Osteoblast (primary cell): Measurements from ENCODE around the gene CALN1. TPM values are rescaled to one million over a fixed set of nuclear protein-coding genes. Genes with fewer than 3 reads are reported as not detected.
"Not testable (repeated sequence)": the region's sequence is repeated elsewhere in the genome, so short reads cannot be mapped to it uniquely, and the experiment has no call there.

ENCODE experiments used
- DNase-seq: peaks from one replicate; pipeline ENCODE4 v3.0.0; 2011; ENCODE audit warnings: low spot score, mixed read lengths; ENCODE audit not compliant: insufficient read length; ENCODE audit errors: missing footprints
- H2AFZ ChIP-seq: 2 replicates; pipeline ENCODE4 v1.6.0; 2011; ENCODE audit warnings: mild to moderate bottlenecking, low read length
- H3K27ac ChIP-seq: 2 replicates; pipeline ENCODE4 v1.5.1; 2011; ENCODE audit warnings: mild to moderate bottlenecking, low read depth, low read length, moderate library complexity
- H3K27me3 ChIP-seq: 2 replicates; pipeline ENCODE4 v1.6.0; 2012; ENCODE audit warnings: mild to moderate bottlenecking, control low read depth, inconsistent platforms, low read length, moderate library complexity; ENCODE audit not compliant: insufficient read depth
- H3K36me3 ChIP-seq: 2 replicates; pipeline ENCODE4 v1.5.1; 2011; ENCODE audit warnings: mild to moderate bottlenecking, low read length, control low read depth, moderate library complexity; ENCODE audit not compliant: insufficient read depth
- H3K4me1 ChIP-seq: 2 replicates; pipeline ENCODE4 v1.5.1; 2011; ENCODE audit warnings: mild to moderate bottlenecking, low read length, control low read depth, moderate library complexity; ENCODE audit not compliant: insufficient read depth
- H3K4me2 ChIP-seq: 2 replicates; pipeline ENCODE4 v1.6.0; 2011; ENCODE audit warnings: mild to moderate bottlenecking, low read length; ENCODE audit not compliant: insufficient read depth
- H3K4me3 ChIP-seq: fragments of 200-600 bp; sonication (generic); 3 replicates; pipeline ENCODE4 v1.5.1; 2012; ENCODE audit warnings: mild to moderate bottlenecking, low read length, inconsistent platforms; ENCODE audit not compliant: insufficient read depth
- H3K79me2 ChIP-seq: 2 replicates; pipeline ENCODE4 v1.6.0; 2012; ENCODE audit warnings: mild to moderate bottlenecking, low read length, control low read depth, inconsistent platforms; ENCODE audit not compliant: insufficient read depth
- H3K9me3 ChIP-seq: 2 replicates; pipeline ENCODE4 v1.5.1; 2011; ENCODE audit warnings: low read depth, low read length, control low read depth
- H4K20me1 ChIP-seq: 2 replicates; pipeline ENCODE4 v1.6.0; 2012; ENCODE audit warnings: mild to moderate bottlenecking, low read length, control low read depth; ENCODE audit not compliant: insufficient read depth
- CTCF ChIP-seq: IDR thresholded peaks from 2 replicates; pipeline ENCODE4 v1.5.1; 2011; ENCODE audit warnings: mild to moderate bottlenecking, low read depth, low read length, moderate library complexity; ENCODE audit errors: extremely low read depth
- total RNA-seq: library from RNA; depleted of rRNA; stranded (reverse); fragments of >200 nt; gene quantifications from 2 replicates; pipeline ENCODE4 v1.2.3, GENCODE V29; 2012

The CALN1 gene
- total RNA-seq = under 0.01 TPM in 1 of 2 replicates, not detected in the other

- H3K4me3 ChIP-seq, H3K4me1 ChIP-seq, H3K36me3 ChIP-seq, H3K9me3 ChIP-seq, H3K27me3 ChIP-seq, H2AFZ ChIP-seq, H3K79me2 ChIP-seq, DNase-seq, H3K27ac ChIP-seq, H3K4me2 ChIP-seq, H4K20me1 ChIP-seq: not testable (repeated sequence)
These were observed at the start of gene CALN1 for GRCh38 chr7:72412121-72412618. Gene CALN1 (minus strand): TSS chr7:72412338.

- Histone ChIP-seq H3K4me1 (no peaks in the 10 kb centered on the region), H3K27ac (no peak overlapping the region), H3K4me3 (no peak overlapping the region)
These were observed 41.3 kb upstream of the CALN1 start for GRCh38 chr7:72453471-72453870.

GRCh38 chr7:72447465-72448204, 35.5 kb upstream of the CALN1 start:
- Histone ChIP-seq H3K79me2 (no peaks in the 10 kb centered on the region), H3K4me3 (no peak overlapping the region), H3K4me1 (no peaks in the 10 kb centered on the region), H2AFZ (no peak overlapping the region), H3K27ac (no peak overlapping the region), H3K27me3 (no peaks in the 10 kb centered on the region), H3K9me3 (no peaks in the 10 kb centered on the region), H4K20me1 (no peaks in the 10 kb centered on the region), H3K4me2 (no peak overlapping the region), H3K36me3 (no peaks in the 10 kb centered on the region)
- no peak for TF ChIP-seq CTCF
- peak; percentile 67 for DNase-seq

More at GRCh38 chr7:72453471-72453870, 41.3 kb upstream of the CALN1 start:
- Histone ChIP-seq H3K4me2 (no peak overlapping the region), H3K9me3 (no peaks in the 10 kb centered on the region), H3K79me2 (no peaks in the 10 kb centered on the region), H3K36me3 (no peaks in the 10 kb centered on the region), H2AFZ (no peak overlapping the region), H4K20me1 (no peaks in the 10 kb centered on the region), H3K27me3 (no peaks in the 10 kb centered on the region)
- no peak for DNase-seq
- TF ChIP-seq CTCF = no peak

GRCh38 chr7:72446591-72447462, 34.7 kb upstream of the CALN1 start:
- Histone ChIP-seq H3K27me3 (no peaks in the 10 kb centered on the region), H3K36me3 (no peaks in the 10 kb centered on the region), H3K4me2 (no peak overlapping the region), H3K79me2 (no peaks in the 10 kb centered on the region), H3K9me3 (no peaks in the 10 kb centered on the region), H3K4me1 (no peaks in the 10 kb centered on the region), H3K4me3 (no peak overlapping the region), H4K20me1 (no peaks in the 10 kb centered on the region), H3K27ac (no peak overlapping the region), H2AFZ (no peak overlapping the region)
- TF ChIP-seq CTCF = no peak
- DNase-seq = no peak
